ENCODE measurements around the gene SLC27A5. TPM values are rescaled to one million over a fixed set of nuclear protein-coding genes. Genes with fewer than 3 reads are reported as not detected.

The SLC27A5 gene
- total and polyA plus RNA-seq, 2 experiments from 2014 or later = 3.6 to 5.1 TPM

DNA sequence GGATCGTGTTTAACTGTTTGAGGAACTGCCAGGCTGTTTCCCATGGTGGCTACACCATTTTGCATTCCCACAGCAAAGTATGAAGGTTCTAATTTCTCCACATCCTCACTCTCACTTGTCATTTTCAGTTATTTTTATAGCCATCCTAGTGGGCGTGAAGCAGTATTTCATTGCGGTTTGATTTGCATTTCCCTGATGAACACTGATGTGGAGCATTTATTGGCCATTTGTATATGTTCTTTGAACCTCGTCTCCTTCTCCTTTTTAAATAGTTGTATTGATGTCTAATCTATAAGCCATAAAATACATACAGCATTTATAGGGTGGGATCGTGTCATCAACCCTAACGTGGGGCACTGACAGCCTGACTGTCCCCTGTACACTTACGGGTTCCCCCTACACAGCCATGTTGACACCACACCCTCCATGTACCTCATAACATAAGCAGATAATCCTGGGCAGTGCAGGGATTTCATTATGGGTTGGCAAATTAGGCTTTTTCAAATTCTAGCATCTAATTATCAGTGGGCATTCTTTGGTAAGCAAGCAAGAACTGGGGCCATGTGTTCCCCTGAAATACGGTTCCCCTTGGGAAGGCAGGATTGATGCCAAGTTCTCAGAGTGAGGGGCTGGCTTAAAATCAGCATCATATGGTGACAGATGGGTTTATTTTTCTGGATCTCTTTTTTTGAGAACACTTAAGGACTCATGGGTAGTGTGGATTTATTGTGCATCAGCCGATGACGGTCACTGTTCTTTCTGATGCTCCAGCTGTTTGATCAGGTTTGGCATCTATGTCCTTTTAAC is 19.4 kb upstream of the SLC27A5 start:
- no peaks in the 10 kb centered on the region for H3K4me1 ChIP-seq (ENCODE audit: insufficient read depth)
- H3K36me3 ChIP-seq (ENCODE audit: low read depth) = no peaks in the 10 kb centered on the region
- no peak for DNase-seq
- H3K27ac ChIP-seq = no peak overlapping the region
- no peaks in the 10 kb centered on the region for H3K9me3 ChIP-seq (ENCODE audit: low read depth)
- H3K9ac ChIP-seq = no peak overlapping the region
- no peaks in the 10 kb centered on the region for H3K9me2 ChIP-seq (ENCODE audit: insufficient read depth)
- in situ Hi-C loops (cut with MboI) = no loop called here
- 33 to 36% methylated on average over 10 of the region's 10 CpGs for WGBS, 2 experiments (ENCODE audit: low coverage in 1 of 2, low lambda C conversion rate in 2 of 2, missing lambda C conversion rate in 2 of 2)
- H2AFZ ChIP-seq = no peak overlapping the region
- no peak overlapping the region for H3K4me3 ChIP-seq
- H3K79me2 ChIP-seq (ENCODE audit: insufficient read depth) = no peaks in the 10 kb centered on the region
- no peaks in the 10 kb centered on the region for H3F3A ChIP-seq (ENCODE audit: insufficient read depth)
- H4K20me1 ChIP-seq (ENCODE audit: insufficient read depth) = no peaks in the 10 kb centered on the region
- TF ChIP-seq EZH2phosphoT487 (IDR thresholded peaks at IDR 0.05; ENCODE audit: insufficient read depth, low read depth) = no peak
- TF ChIP-seq EZH2 (IDR thresholded peaks at IDR 0.05; ENCODE audit: insufficient read depth, poor library complexity, severe bottlenecking) = no peak
- H3K4me2 ChIP-seq (ENCODE audit: unreplicated experiment) = no peak overlapping the region
- peaks cover 7% of the 10 kb centered on the region; the same call in 1 of the 2 replicates for H3K27me3 ChIP-seq (replicated peaks; ENCODE audit: insufficient read depth)

DNA sequence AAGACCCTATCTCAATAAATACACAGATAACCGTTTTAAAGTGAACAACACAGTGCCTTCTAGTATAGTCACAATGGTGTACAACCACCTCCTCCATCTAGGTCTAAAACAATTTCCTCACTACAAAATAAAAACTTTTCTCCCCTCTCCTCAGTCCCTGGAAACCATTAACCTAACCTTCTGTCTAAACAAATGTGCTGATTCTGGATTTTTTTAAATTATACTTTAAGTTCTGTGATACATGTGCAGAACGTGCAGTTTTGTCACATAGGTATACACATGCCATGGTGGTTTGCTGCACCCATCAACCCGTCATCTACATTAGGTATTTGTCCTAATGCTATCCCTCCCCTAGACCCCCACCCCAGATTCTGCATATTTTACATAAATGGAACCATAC is 17.6 kb upstream of the SLC27A5 start:
- Histone ChIP-seq H3K4me3 (no peak overlapping the region), H3K4me2 (ENCODE audit: unreplicated experiment) (no peak overlapping the region), H2AFZ (no peak overlapping the region), H3K27ac (no peak overlapping the region), H3K9me2 (ENCODE audit: insufficient read depth) (no peaks in the 10 kb centered on the region), H3K9me3 (ENCODE audit: low read depth) (no peaks in the 10 kb centered on the region), H3K4me1 (ENCODE audit: insufficient read depth) (no peaks in the 10 kb centered on the region), H3K36me3 (ENCODE audit: low read depth) (no peaks in the 10 kb centered on the region), H4K20me1 (ENCODE audit: insufficient read depth) (no peaks in the 10 kb centered on the region), H3F3A (ENCODE audit: insufficient read depth) (no peaks in the 10 kb centered on the region), H3K9ac (no peak overlapping the region), H3K79me2 (ENCODE audit: insufficient read depth) (no peaks in the 10 kb centered on the region), H3K27me3 (replicated peaks; ENCODE audit: insufficient read depth) (peaks cover 7% of the 10 kb centered on the region; the same call in 1 of the 2 replicates)
- 55 to 68% methylated on average over 3 of the region's 3 CpGs for WGBS, 2 experiments (ENCODE audit: low coverage in 1 of 2, low lambda C conversion rate in 2 of 2, missing lambda C conversion rate in 2 of 2)
- in situ Hi-C loops (cut with MboI) = no loop called here
- no peak for DNase-seq
- no peak for TF ChIP-seq EZH2phosphoT487 (IDR thresholded peaks at IDR 0.05; ENCODE audit: insufficient read depth, low read depth)
- no peak for TF ChIP-seq EZH2 (IDR thresholded peaks at IDR 0.05; ENCODE audit: insufficient read depth, poor library complexity, severe bottlenecking)

DNA sequence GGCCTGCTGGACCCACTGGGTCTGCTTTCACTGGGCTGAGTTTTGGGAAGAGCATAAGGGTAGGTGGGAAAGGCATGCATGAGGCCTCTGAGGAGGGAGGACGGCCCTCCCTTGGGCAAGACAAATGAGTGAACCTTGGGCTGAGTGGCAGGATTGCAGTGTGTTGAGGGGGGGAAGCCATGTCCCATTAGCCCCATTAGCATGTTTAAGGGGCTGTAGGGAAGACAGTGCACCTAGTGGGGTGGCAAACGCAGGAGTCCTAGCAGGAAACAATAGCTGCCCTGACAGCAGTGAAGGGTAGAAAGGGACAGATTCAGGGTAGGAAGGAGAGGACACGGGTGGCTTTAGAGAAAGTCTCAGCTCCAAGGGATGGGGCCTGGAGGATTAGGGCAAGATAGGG is 10.9 kb upstream of the SLC27A5 start:
- no peaks in the 10 kb centered on the region for H4K20me1 ChIP-seq (ENCODE audit: insufficient read depth)
- H3K36me3 ChIP-seq (ENCODE audit: low read depth) = no peaks in the 10 kb centered on the region
- H3K79me2 ChIP-seq (ENCODE audit: insufficient read depth) = peaks cover 12% of the 10 kb centered on the region
- peaks cover 18% of the 10 kb centered on the region; the same call in 1 of the 2 replicates for H3F3A ChIP-seq (ENCODE audit: insufficient read depth)
- H3K9me2 ChIP-seq (ENCODE audit: insufficient read depth) = no peaks in the 10 kb centered on the region
- H3K4me1 ChIP-seq (ENCODE audit: insufficient read depth) = peaks cover 12% of the 10 kb centered on the region
- no peak overlapping the region for H3K4me2 ChIP-seq (ENCODE audit: unreplicated experiment)
- H3K4me3 ChIP-seq = no peak overlapping the region
- H3K27ac ChIP-seq = no peak overlapping the region
- H3K9me3 ChIP-seq (ENCODE audit: low read depth) = no peaks in the 10 kb centered on the region
- 73 to 83% methylated on average over 3 of the region's 3 CpGs for WGBS, 2 experiments (ENCODE audit: low coverage in 1 of 2, low lambda C conversion rate in 2 of 2, missing lambda C conversion rate in 2 of 2)
- DNase-seq = no peak
- no peaks in the 10 kb centered on the region for H3K27me3 ChIP-seq (replicated peaks; ENCODE audit: insufficient read depth)
- no peak overlapping the region for H3K9ac ChIP-seq
- H2AFZ ChIP-seq = no peak overlapping the region; the same call in 1 of the 2 replicates
- TF ChIP-seq EZH2 (IDR thresholded peaks at IDR 0.05; ENCODE audit: insufficient read depth, poor library complexity, severe bottlenecking) = no peak
- TF ChIP-seq EZH2phosphoT487 (IDR thresholded peaks at IDR 0.05; ENCODE audit: insufficient read depth, low read depth) = no peak
- in situ Hi-C loops (cut with MboI) = no loop called here

DNA sequence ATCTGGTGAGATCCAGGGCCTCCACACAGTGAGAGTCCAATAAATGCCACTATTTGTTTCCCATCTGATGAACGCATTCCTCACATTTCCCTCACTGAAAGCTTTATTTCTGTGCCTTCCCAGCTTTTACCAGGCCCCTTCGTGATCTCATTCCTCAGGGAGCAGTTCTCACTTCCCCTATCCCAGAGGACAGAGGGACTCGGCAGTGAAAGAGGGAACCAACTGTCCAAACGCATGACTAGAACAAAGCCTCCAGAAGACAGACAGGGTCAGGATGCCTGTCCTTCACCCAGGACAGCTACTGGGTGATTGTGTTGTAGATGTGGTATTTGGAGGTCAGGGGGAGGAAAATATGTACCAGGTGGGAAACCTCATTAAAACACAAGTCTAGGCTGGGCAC is 9.9 kb upstream of the SLC27A5 start:
- no peaks in the 10 kb centered on the region for H4K20me1 ChIP-seq (ENCODE audit: insufficient read depth)
- peaks cover 12% of the 10 kb centered on the region for H3K4me1 ChIP-seq (ENCODE audit: insufficient read depth)
- H3K27me3 ChIP-seq (replicated peaks; ENCODE audit: insufficient read depth) = no peaks in the 10 kb centered on the region
- DNase-seq = no peak
- peaks cover 22% of the 10 kb centered on the region for H3K79me2 ChIP-seq (ENCODE audit: insufficient read depth)
- H3K36me3 ChIP-seq (ENCODE audit: low read depth) = no peaks in the 10 kb centered on the region
- TF ChIP-seq EZH2phosphoT487 (IDR thresholded peaks at IDR 0.05; ENCODE audit: insufficient read depth, low read depth) (no peak), EZH2 (IDR thresholded peaks at IDR 0.05; ENCODE audit: insufficient read depth, poor library complexity, severe bottlenecking) (no peak)
- peaks cover 18% of the 10 kb centered on the region; the same call in 1 of the 2 replicates for H3F3A ChIP-seq (ENCODE audit: insufficient read depth)
- WGBS, 2 experiments (ENCODE audit: low coverage in 1 of 2, low lambda C conversion rate in 2 of 2, missing lambda C conversion rate in 2 of 2) = 70 to 74% methylated on average over 4 of the region's 4 CpGs
- in situ Hi-C loops (cut with MboI) = no loop called here
- no peak overlapping the region for H2AFZ ChIP-seq
- H3K4me3 ChIP-seq = no peak overlapping the region
- no peaks in the 10 kb centered on the region for H3K9me2 ChIP-seq (ENCODE audit: insufficient read depth)
- no peak overlapping the region for H3K4me2 ChIP-seq (ENCODE audit: unreplicated experiment)
- no peaks in the 10 kb centered on the region for H3K9me3 ChIP-seq (ENCODE audit: low read depth)
- no peak overlapping the region for H3K27ac ChIP-seq
- H3K9ac ChIP-seq = no peak overlapping the region

Measured in GM23248 (cell line).